Nephron (organoid): ENCODE data around the gene ROBO1.

Experiments
- H3K27ac Mint-ChIP-seq, 3 experiments: 2 replicates each; pipeline ENCODE4 v1.8.0; 2020; ENCODE audit warnings: mixed read lengths in 3 of 3, mild to moderate bottlenecking in 2 of 3, moderate library complexity in 1 of 3
- H3K27me3 Mint-ChIP-seq: 2 replicates; pipeline ENCODE4 v1.8.0; 2021; ENCODE audit warnings: low read depth, mild to moderate bottlenecking, moderate library complexity, mixed read lengths
- H3K36me3 Mint-ChIP-seq: 2 replicates; pipeline ENCODE4 v1.8.0; 2020; ENCODE audit warnings: low read depth, mixed read lengths
- H3K4me1 Mint-ChIP-seq: 2 replicates; pipeline ENCODE4 v1.8.0; 2020; ENCODE audit warnings: mixed read lengths
- H3K4me3 Mint-ChIP-seq, 3 experiments: 2 replicates each; pipeline ENCODE4 v1.8.0; 2020; ENCODE audit warnings: mild to moderate bottlenecking in 3 of 3, mixed read lengths in 3 of 3, moderate library complexity in 2 of 3
- H3K9me3 Mint-ChIP-seq: 2 replicates; pipeline ENCODE4 v1.8.0; 2020; ENCODE audit warnings: mixed read lengths
- TF ChIP-seq, protein P1 (sequence below), 3 experiments: fragments of 200-600 bp; sonication (generic); IDR thresholded peaks; one replicate each; pipeline ENCODE4 v1.5.0; 2021; ENCODE audit warnings: antibody characterized with exemption in 3 of 3; ENCODE audit not compliant: unreplicated experiment in 3 of 3

Gene ROBO1

DNA sequence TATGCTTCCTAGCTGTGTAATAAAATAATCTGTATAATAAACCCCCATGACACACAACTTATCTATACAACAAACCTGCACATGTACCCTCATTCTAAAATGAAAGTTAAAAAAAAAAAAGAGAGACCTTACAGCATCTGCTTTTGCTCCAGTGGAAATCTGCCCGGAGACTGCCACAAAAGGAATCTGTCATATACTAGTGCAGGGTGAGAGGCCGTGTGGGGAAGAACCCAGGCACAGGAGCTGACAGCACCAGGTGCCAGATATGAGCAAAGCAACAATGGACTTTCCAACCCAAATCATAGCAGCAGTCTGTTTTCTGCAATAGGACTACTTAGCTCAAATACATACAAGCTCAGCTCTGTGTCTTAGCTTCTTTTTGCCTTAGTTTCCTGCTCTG lies 346.5 kb downstream of the ROBO1 start:
- no peaks in the 10 kb centered on the region for H3K27me3 Mint-ChIP-seq
- TF ChIP-seq, protein P1, sequence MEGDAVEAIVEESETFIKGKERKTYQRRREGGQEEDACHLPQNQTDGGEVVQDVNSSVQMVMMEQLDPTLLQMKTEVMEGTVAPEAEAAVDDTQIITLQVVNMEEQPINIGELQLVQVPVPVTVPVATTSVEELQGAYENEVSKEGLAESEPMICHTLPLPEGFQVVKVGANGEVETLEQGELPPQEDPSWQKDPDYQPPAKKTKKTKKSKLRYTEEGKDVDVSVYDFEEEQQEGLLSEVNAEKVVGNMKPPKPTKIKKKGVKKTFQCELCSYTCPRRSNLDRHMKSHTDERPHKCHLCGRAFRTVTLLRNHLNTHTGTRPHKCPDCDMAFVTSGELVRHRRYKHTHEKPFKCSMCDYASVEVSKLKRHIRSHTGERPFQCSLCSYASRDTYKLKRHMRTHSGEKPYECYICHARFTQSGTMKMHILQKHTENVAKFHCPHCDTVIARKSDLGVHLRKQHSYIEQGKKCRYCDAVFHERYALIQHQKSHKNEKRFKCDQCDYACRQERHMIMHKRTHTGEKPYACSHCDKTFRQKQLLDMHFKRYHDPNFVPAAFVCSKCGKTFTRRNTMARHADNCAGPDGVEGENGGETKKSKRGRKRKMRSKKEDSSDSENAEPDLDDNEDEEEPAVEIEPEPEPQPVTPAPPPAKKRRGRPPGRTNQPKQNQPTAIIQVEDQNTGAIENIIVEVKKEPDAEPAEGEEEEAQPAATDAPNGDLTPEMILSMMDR (IDR thresholded peaks at IDR 0.05; ENCODE audit: unreplicated experiment in 3 of 3) = no peak
- H3K4me1 Mint-ChIP-seq = no peaks in the 10 kb centered on the region
- peak overlapping the region in 1 of 3 experiments; percentile 48 for H3K27ac Mint-ChIP-seq
- no peaks in the 10 kb centered on the region for H3K36me3 Mint-ChIP-seq
- H3K4me3 Mint-ChIP-seq = no peak overlapping the region
- no peaks in the 10 kb centered on the region for H3K9me3 Mint-ChIP-seq

DNA sequence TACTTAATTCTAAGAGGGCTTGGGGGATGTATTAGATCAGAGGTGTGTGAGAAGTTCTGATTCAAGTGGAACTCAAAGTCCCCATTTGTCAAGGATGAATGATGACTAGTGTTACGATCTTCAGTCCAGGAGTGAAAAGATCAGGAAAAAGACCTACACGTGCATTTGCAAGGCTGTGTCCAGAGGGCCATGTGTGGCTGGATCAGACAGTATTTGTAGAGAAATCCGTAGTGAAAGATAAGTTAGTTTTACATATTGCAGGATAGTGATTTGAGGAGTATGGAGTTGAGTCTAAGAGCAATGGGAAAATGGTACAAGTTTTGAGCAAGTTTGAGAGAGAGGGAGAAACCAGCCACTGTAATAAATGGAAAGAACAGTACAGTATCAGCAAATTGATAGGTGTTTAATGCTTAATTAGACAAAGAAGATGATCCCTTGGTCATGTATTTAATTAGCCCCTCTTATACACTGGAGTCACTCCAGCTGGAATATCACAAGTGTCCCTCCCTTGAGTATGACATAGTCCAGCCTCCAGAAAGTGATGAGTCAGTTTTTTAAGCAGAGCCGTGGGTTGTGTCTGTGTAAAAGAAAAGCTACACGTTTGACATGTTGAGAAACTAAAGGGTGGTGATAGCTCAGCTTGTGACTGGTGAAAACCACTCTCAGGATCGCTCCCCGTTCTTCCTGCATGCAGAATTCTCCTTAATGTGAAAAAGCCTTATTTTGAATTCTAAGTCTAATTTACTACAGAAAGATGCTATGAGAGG lies 348.8 kb downstream of the ROBO1 start:
- TF ChIP-seq, protein P1 (IDR thresholded peaks at IDR 0.05; ENCODE audit: unreplicated experiment in 3 of 3) = no peak
- H3K4me1 Mint-ChIP-seq = no peaks in the 10 kb centered on the region
- no peaks in the 10 kb centered on the region for H3K9me3 Mint-ChIP-seq
- peak overlapping the region in 2 of 3 experiments; percentile 16 to 32 for H3K27ac Mint-ChIP-seq
- no peaks in the 10 kb centered on the region for H3K36me3 Mint-ChIP-seq
- H3K27me3 Mint-ChIP-seq = no peaks in the 10 kb centered on the region
- H3K4me3 Mint-ChIP-seq = no peak overlapping the region

- no peaks in the 10 kb centered on the region for H3K4me1 Mint-ChIP-seq
- TF ChIP-seq, protein P1 (IDR thresholded peaks at IDR 0.05; ENCODE audit: unreplicated experiment in 3 of 3) = no peak
- H3K36me3 Mint-ChIP-seq = no peaks in the 10 kb centered on the region
- no peak overlapping the region for H3K27ac Mint-ChIP-seq
- H3K27me3 Mint-ChIP-seq = no peaks in the 10 kb centered on the region
- no peak overlapping the region for H3K4me3 Mint-ChIP-seq
- no peaks in the 10 kb centered on the region for H3K9me3 Mint-ChIP-seq
Measured at GRCh38 chr3:79415356-79415755, 352.4 kb downstream of the ROBO1 start.

DNA sequence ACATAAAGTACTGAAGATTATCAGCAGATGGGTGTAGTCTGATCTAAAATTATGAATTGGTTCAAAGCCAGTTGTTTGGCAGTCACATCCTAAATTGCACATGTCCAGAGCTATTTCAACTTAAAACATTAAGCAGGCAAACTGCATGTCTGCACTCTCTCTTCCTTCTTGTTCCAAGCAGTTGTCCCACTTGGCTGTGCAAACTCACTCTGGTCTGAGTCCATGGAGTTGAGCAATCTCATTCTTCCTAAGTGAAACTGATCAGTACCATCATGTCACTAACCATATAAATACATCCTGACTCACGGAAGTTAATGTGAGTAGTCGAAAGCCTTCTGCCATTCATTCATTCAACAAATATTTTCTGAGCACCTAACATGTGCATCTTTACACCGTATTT lies 353.0 kb downstream of the ROBO1 start:
- H3K4me1 Mint-ChIP-seq = no peaks in the 10 kb centered on the region
- H3K27me3 Mint-ChIP-seq = no peaks in the 10 kb centered on the region
- no peak overlapping the region for H3K27ac Mint-ChIP-seq
- H3K36me3 Mint-ChIP-seq = no peaks in the 10 kb centered on the region
- TF ChIP-seq, protein P1 (IDR thresholded peaks at IDR 0.05; ENCODE audit: unreplicated experiment in 3 of 3) = no peak
- no peak overlapping the region for H3K4me3 Mint-ChIP-seq
- H3K9me3 Mint-ChIP-seq = no peaks in the 10 kb centered on the region

DNA sequence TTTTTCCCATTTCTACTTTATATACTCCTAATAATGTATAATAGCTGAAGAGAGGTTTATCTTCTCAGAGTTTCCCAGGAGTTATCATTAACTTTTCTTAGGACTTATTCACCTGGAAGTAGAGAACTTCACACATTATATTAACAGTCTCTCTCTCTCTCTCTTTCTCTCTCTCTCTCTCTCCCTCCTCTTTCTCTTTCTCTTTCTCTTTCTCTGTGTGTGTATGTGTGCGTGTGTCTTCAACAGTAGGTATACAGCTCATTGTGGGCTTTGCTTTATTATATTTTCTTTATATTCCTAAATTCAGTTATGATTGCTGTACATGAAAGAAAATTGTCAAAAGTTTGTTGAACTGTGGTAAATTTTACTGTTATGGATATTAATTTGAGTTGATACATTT lies 353.8 kb downstream of the ROBO1 start:
- Mint-ChIP-seq H3K36me3 (no peaks in the 10 kb centered on the region), H3K9me3 (no peaks in the 10 kb centered on the region), H3K4me3 (no peak overlapping the region), H3K27ac (no peak overlapping the region), H3K27me3 (no peaks in the 10 kb centered on the region), H3K4me1 (no peaks in the 10 kb centered on the region)
- TF ChIP-seq, protein P1 (IDR thresholded peaks at IDR 0.05; ENCODE audit: unreplicated experiment in 3 of 3) = no peak

DNA sequence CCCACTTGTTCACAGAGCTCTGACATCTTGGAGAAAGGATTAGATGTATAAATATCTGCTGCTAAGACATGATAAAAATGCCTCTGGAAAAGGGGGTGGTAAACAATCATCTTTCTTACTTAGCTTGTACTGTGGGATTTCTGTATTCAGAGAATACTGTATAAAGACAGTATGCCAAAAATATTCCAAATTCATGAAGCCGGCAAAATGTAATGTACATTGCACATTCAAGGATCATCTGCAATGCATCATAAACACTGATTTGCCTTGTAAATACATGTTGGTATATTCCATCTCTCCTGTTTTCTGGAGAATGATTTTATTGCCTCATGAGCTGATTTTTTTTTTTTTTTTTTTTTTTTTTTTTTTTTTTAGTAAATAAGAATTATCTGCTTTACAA lies 355.3 kb downstream of the ROBO1 start:
- Mint-ChIP-seq H3K4me1 (no peaks in the 10 kb centered on the region), H3K4me3 (no peak overlapping the region), H3K27ac (no peak overlapping the region), H3K9me3 (no peaks in the 10 kb centered on the region), H3K36me3 (no peaks in the 10 kb centered on the region), H3K27me3 (no peaks in the 10 kb centered on the region)
- TF ChIP-seq, protein P1 (IDR thresholded peaks at IDR 0.05; ENCODE audit: unreplicated experiment in 3 of 3) = no peak
